H1 (cell line): ENCODE measurements around the gene SLC8A1. TPM values are rescaled to one million over a fixed set of nuclear protein-coding genes. Genes with fewer than 3 reads are reported as not detected.

Experiments used
- CTCF ChIA-PET: fragments of 300-600 bp; sonication (Branson Sonifier 250); formaldehyde crosslinking; loops from one replicate; lab custom pipeline; 2021; ENCODE audit not compliant: partially characterized antibody; lab: Charles Lee
- POLR2A ChIA-PET: fragments of 300-600 bp; sonication (Branson Sonifier 250); formaldehyde crosslinking; loops from one replicate; lab custom pipeline; 2021; ENCODE audit warnings: inconsistent platforms; ENCODE audit not compliant: partially characterized antibody; lab: Charles Lee
- DNase-seq, 2 experiments: peaks; one replicate each; pipeline versions ENCODE4 v3.0.0 to v3.0.0-alpha.2; 2010 to 2022; ENCODE audit warnings: low spot score in 2 of 2, low read depth in 1 of 2, mixed read lengths in 1 of 2
- FAIRE-seq: peaks from 2 replicates; lab custom pipeline; 2011; peaks lifted over from hg19 to GRCh38; lab: Jason Lieb, UNC
- H2AFZ ChIP-seq: 2 replicates; pipeline ENCODE4 v1.8.1; 2012; ENCODE audit warnings: low read length, inconsistent platforms
- H2AK5ac ChIP-seq: 2 replicates; pipeline ENCODE4 v1.6.1; 2013; ENCODE audit warnings: low read depth, low read length
- H2BK120ac ChIP-seq: replicated peaks from 2 replicates; pipeline ENCODE3; 2013; ENCODE audit warnings: low read depth, low read length, inconsistent platforms
- H2BK12ac ChIP-seq: 2 replicates; pipeline ENCODE4 v1.6.1; 2013; ENCODE audit warnings: low read depth, low read length
- H2BK15ac ChIP-seq: 2 replicates; pipeline ENCODE4 v1.6.1; 2013; ENCODE audit warnings: low read length
- H2BK20ac ChIP-seq: 2 replicates; pipeline ENCODE4 v1.6.1; 2013; ENCODE audit warnings: low read length
- H2BK5ac ChIP-seq: 2 replicates; pipeline ENCODE4 v1.6.1; 2013; ENCODE audit warnings: low read depth, low read length
- H3K14ac ChIP-seq: 2 replicates; pipeline ENCODE4 v1.6.1; 2013; ENCODE audit warnings: inconsistent platforms; ENCODE audit not compliant: insufficient read length
- H3K18ac ChIP-seq: 2 replicates; pipeline ENCODE4 v1.6.1; 2013; ENCODE audit warnings: low read length; ENCODE audit errors: extremely low read depth
- H3K23ac ChIP-seq: 2 replicates; pipeline ENCODE4 v1.6.1; 2013; ENCODE audit warnings: inconsistent platforms; ENCODE audit not compliant: insufficient read length
- H3K23me2 ChIP-seq: 2 replicates; pipeline ENCODE4 v1.6.1; 2013; ENCODE audit warnings: low read depth, low read length
- H3K27ac ChIP-seq: 2 replicates; pipeline ENCODE4 v1.6.1; 2011; ENCODE audit warnings: low read depth, low read length, inconsistent platforms
- H3K27me3 ChIP-seq, 4 experiments: replicated peaks in 1 of 4; 1 replicate in 1 of 4; 2 replicates in 3 of 4; pipeline versions ENCODE4 v1.6.1 to v1.8.1; 2011 to 2013; ENCODE audit warnings: low read length in 3 of 4, mild to moderate bottlenecking in 3 of 4, inconsistent platforms in 2 of 4, mixed read lengths in 2 of 4, moderate library complexity in 1 of 4; ENCODE audit not compliant: control insufficient read depth in 3 of 4, insufficient read depth in 3 of 4; ENCODE audit errors: extremely low read depth in 1 of 4
- H3K36me3 ChIP-seq, 4 experiments: 2 replicates each; pipeline versions ENCODE4 v1.6.1 to v1.8.1; 2011 to 2013; ENCODE audit warnings: mild to moderate bottlenecking in 4 of 4, low read length in 3 of 4, moderate library complexity in 2 of 4, control low read depth in 1 of 4, inconsistent platforms in 1 of 4; ENCODE audit not compliant: insufficient read depth in 4 of 4, control insufficient read depth in 2 of 4
- H3K4ac ChIP-seq: replicated peaks from 2 replicates; pipeline ENCODE3; 2013; ENCODE audit warnings: low read length, low read depth, mixed read lengths, inconsistent platforms; ENCODE audit not compliant: insufficient read length
- H3K4me1 ChIP-seq, 4 experiments: replicated peaks in 1 of 4; 1 replicate in 1 of 4; 2 replicates in 3 of 4; pipeline versions ENCODE4 v1.6.1 to v1.8.1; 2011 to 2013; ENCODE audit warnings: low read length in 3 of 4, inconsistent platforms in 2 of 4, mixed read lengths in 1 of 4; ENCODE audit not compliant: insufficient read depth in 4 of 4, control insufficient read depth in 3 of 4
- H3K4me2 ChIP-seq, 2 experiments: 2 replicates each; pipeline versions ENCODE4 v1.6.1 to v1.8.1; 2011 to 2013; ENCODE audit warnings: low read depth in 2 of 2, low read length in 2 of 2, control low read depth in 1 of 2, inconsistent platforms in 1 of 2, mild to moderate bottlenecking in 1 of 2; ENCODE audit not compliant: insufficient read depth in 1 of 2
- H3K4me3 ChIP-seq, 4 experiments: fragments of 200-600, 300-600 bp in 1 of 4; sonication (generic), shearing (Covaris generic), sonication (Bioruptor Twin) in 1 of 4; 2 replicates each; pipeline versions ENCODE4 v1.5.1 to v1.8.1; 2011 to 2016; ENCODE audit warnings: low read length in 4 of 4, low read depth in 3 of 4, control low read depth in 2 of 4, inconsistent platforms in 2 of 4, mild to moderate bottlenecking in 2 of 4, mixed read lengths in 1 of 4, moderate library complexity in 1 of 4; ENCODE audit not compliant: insufficient read depth in 2 of 4; ENCODE audit errors: extremely low read depth in 1 of 4
- H3K56ac ChIP-seq: replicated peaks from 2 replicates; pipeline ENCODE3; 2013; ENCODE audit warnings: low read depth, mild to moderate bottlenecking, mixed read lengths, low read length, inconsistent platforms; ENCODE audit not compliant: insufficient read length
- H3K79me1 ChIP-seq: 2 replicates; pipeline ENCODE4 v1.6.1; 2013; ENCODE audit warnings: low read depth, low read length, control low read depth
- H3K79me2 ChIP-seq, 2 experiments: 2 replicates each; pipeline versions ENCODE4 v1.6.1 to v1.8.1; 2012 to 2013; ENCODE audit warnings: low read length in 2 of 2, mild to moderate bottlenecking in 2 of 2, inconsistent platforms in 1 of 2; ENCODE audit not compliant: insufficient read depth in 2 of 2, control insufficient read depth in 1 of 2
- H3K9ac ChIP-seq, 4 experiments: replicated peaks in 1 of 4; 1 replicate in 1 of 4; 2 replicates in 3 of 4; pipeline versions ENCODE4 v1.6.1 to v1.8.1; 2011 to 2013; ENCODE audit warnings: low read depth in 3 of 4, low read length in 3 of 4, control low read depth in 2 of 4, mild to moderate bottlenecking in 2 of 4, moderate library complexity in 2 of 4, inconsistent platforms in 1 of 4; ENCODE audit errors: extremely low read depth in 1 of 4
- H3K9me3 ChIP-seq, 2 experiments: 2 replicates each; pipeline versions ENCODE4 v1.6.1 to v1.8.1; 2012 to 2013; ENCODE audit warnings: mild to moderate bottlenecking in 2 of 2, moderate library complexity in 2 of 2, control low read depth in 1 of 2, inconsistent platforms in 1 of 2, low read depth in 1 of 2, low read length in 1 of 2, mixed read lengths in 1 of 2; ENCODE audit not compliant: insufficient read depth in 2 of 2
- H4K20me1 ChIP-seq, 2 experiments: replicated peaks in 1 of 2; 2 replicates each; pipeline versions ENCODE3 to v1.8.1; 2011 to 2013; ENCODE audit warnings: inconsistent platforms in 2 of 2, low read length in 2 of 2, mild to moderate bottlenecking in 1 of 2; ENCODE audit not compliant: insufficient read depth in 2 of 2, control insufficient read depth in 1 of 2
- H4K5ac ChIP-seq: 2 replicates; pipeline ENCODE4 v1.6.1; 2013; ENCODE audit warnings: low read length, low read depth, mixed read lengths, inconsistent platforms; ENCODE audit not compliant: insufficient read length
- H4K8ac ChIP-seq: 2 replicates; pipeline ENCODE4 v1.8.0; 2013; ENCODE audit warnings: mild to moderate bottlenecking, moderate library complexity, low read length, inconsistent platforms; ENCODE audit not compliant: insufficient read depth; ENCODE audit errors: extremely low read depth
- H4K91ac ChIP-seq: replicated peaks from 2 replicates; pipeline ENCODE3; 2013; ENCODE audit warnings: low read length, mixed read lengths, inconsistent platforms; ENCODE audit not compliant: insufficient read length
- CBX8 ChIP-seq: fragments of 300-800, 300-1000 bp; sonication (generic); IDR thresholded peaks from 2 replicates; pipeline ENCODE4 v1.7.1; 2016; ENCODE audit warnings: low read depth, low read length, borderline replicate concordance
- CEBPB ChIP-seq: IDR thresholded peaks from 2 replicates; pipeline ENCODE4 v1.6.1; 2012; ENCODE audit warnings: low read depth, low read length
- HDAC6 ChIP-seq: IDR thresholded peaks from one replicate; pipeline ENCODE4 v1.7.1; 2012; ENCODE audit warnings: low read depth, mild to moderate bottlenecking, inconsistent platforms, low read length, moderate library complexity
- KDM4A ChIP-seq: IDR thresholded peaks from one replicate; pipeline ENCODE4 v1.7.1; 2012; ENCODE audit warnings: low read depth, mild to moderate bottlenecking, moderate library complexity, low read length, inconsistent platforms; ENCODE audit not compliant: severe bottlenecking
- MAFK ChIP-seq: IDR thresholded peaks from 2 replicates; pipeline ENCODE4 v1.6.1; 2012; ENCODE audit warnings: low read depth, mild to moderate bottlenecking, improper control_type of control experiment, low read length
- POLR2AphosphoS5 ChIP-seq: IDR thresholded peaks from 2 replicates; pipeline ENCODE4 v1.6.1; 2011; ENCODE audit warnings: low read depth, low read length
- SIRT6 ChIP-seq: IDR thresholded peaks from one replicate; pipeline ENCODE4 v1.7.1; 2012; ENCODE audit warnings: low read length, inconsistent platforms
- WGBS, 2 experiments: shearing (Covaris generic) in 1 of 2; methylation state at CpG; one replicate each; pipeline versions ENCODE4 v1.1.6 to v1.1.7; 2013 to 2015; ENCODE audit warnings: low lambda C conversion rate in 2 of 2, mixed read lengths in 2 of 2, inconsistent platforms in 1 of 2, low coverage in 1 of 2, missing lambda C conversion rate in 1 of 2; ENCODE audit not compliant: insufficient replicate concordance in 2 of 2, insufficient coverage in 1 of 2, insufficient read length in 1 of 2; ENCODE audit errors: extremely low coverage in 1 of 2, missing lambda C conversion rate in 1 of 2; 5-methylcytosine and 5-hydroxymethylcytosine counted together
- polyA plus RNA-seq, 7 experiments: library from polyadenylated mRNA; depleted of rRNA in 3 of 7; stranded (reverse) in 5 of 7; unstranded in 2 of 7; fragments of >200 nt in 5 of 7; fragments of 200-250 nt in 2 of 7; gene quantifications; 1 replicate in 5 of 7; 2 replicates in 1 of 7; 4 replicates in 1 of 7; pipeline versions ENCODE4 v1.2.1 to v1.2.3, GENCODE V29; 2011 to 2013; ENCODE audit warnings: missing spikeins in 2 of 7, mixed read lengths in 2 of 7
- total RNA-seq: library from RNA; stranded (reverse); fragmentation: NEBNext Ultra II Directional; extraction: Animal tissue kit (Norgen Biotek cat#: 25700); gene quantifications from 2 replicates; pipeline ENCODE4 v1.2.1, GENCODE V29; 2021
- TF ChIP-seq, protein P1 (sequence below), 3 experiments: IDR thresholded peaks; 1 replicate in 2 of 3; 2 replicates in 1 of 3; pipeline versions ENCODE4 v1.5.1 to v1.6.1; 2011; ENCODE audit warnings: low read length in 3 of 3, mild to moderate bottlenecking in 3 of 3, inconsistent platforms in 2 of 3, low read depth in 1 of 3, moderate library complexity in 1 of 3; ENCODE audit not compliant: insufficient read depth in 1 of 3; ENCODE audit errors: control extremely low read depth in 1 of 3

SLC8A1 gene
- total and polyA plus RNA-seq, 2 of the 8 experiments (the other 6 are each of a cell fraction or from before 2014, with no cell fraction given), result 0.68 to 3.6 TPM

GRCh38 chr2:40123746-40124145 lies 328.1 kb downstream of the SLC8A1 start:
- ChIA-PET CTCF (interaction anchor here (0.6 kb wide), 1 partner anchor 30 kb away, joined by 3 read pairs; no protein-coding TSS in a partner anchor), POLR2A (no interaction called here)
- Histone ChIP-seq H4K91ac (no peak overlapping the region), H3K79me2 (no peaks in the 10 kb centered on the region), H4K5ac (no peak overlapping the region), H3K4me3 (no peak overlapping the region), H3K27me3 (no peaks in the 10 kb centered on the region), H3K27ac (no peak overlapping the region), H3K23me2 (no peaks in the 10 kb centered on the region), H3K79me1 (no peaks in the 10 kb centered on the region), H3K4ac (no peak overlapping the region), H2AK5ac (no peak overlapping the region), H2BK15ac (no peak overlapping the region), H2BK120ac (no peak overlapping the region), H2BK12ac (no peak overlapping the region), H3K14ac (no peak overlapping the region), H3K9me3 (no peaks in the 10 kb centered on the region), H3K36me3 (no peaks in the 10 kb centered on the region), H3K4me2 (no peak overlapping the region), H2BK20ac (no peak overlapping the region), H2BK5ac (no peak overlapping the region), H3K23ac (no peak overlapping the region), H3K18ac (no peak overlapping the region), H4K8ac (no peak overlapping the region), H3K9ac (no peak overlapping the region), H2AFZ (no peak overlapping the region), H3K4me1 (no peaks in the 10 kb centered on the region), H4K20me1 (no peaks in the 10 kb centered on the region), H3K56ac (no peak overlapping the region)
- no peak for FAIRE-seq
- WGBS, 2 experiments, result 89% methylated on average over 3 of the region's 3 CpGs; no CpG with 5 or more reads in 1 of the 2 experiments
- TF ChIP-seq HDAC6 (no peak), POLR2AphosphoS5 (no peak), MAFK (no peak), SIRT6 (no peak), KDM4A (no peak), CEBPB (no peak), CBX8 (no peak)
- TF ChIP-seq, protein P1, sequence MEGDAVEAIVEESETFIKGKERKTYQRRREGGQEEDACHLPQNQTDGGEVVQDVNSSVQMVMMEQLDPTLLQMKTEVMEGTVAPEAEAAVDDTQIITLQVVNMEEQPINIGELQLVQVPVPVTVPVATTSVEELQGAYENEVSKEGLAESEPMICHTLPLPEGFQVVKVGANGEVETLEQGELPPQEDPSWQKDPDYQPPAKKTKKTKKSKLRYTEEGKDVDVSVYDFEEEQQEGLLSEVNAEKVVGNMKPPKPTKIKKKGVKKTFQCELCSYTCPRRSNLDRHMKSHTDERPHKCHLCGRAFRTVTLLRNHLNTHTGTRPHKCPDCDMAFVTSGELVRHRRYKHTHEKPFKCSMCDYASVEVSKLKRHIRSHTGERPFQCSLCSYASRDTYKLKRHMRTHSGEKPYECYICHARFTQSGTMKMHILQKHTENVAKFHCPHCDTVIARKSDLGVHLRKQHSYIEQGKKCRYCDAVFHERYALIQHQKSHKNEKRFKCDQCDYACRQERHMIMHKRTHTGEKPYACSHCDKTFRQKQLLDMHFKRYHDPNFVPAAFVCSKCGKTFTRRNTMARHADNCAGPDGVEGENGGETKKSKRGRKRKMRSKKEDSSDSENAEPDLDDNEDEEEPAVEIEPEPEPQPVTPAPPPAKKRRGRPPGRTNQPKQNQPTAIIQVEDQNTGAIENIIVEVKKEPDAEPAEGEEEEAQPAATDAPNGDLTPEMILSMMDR (IDR thresholded peaks at IDR 0.05; ENCODE audit: control extremely low read depth in 1 of 3, insufficient read depth in 1 of 3, low read depth in 1 of 3, low read length in 3 of 3), result no peak
- no peak for DNase-seq
